Skeletal muscle cell (primary cell): ENCODE results near the gene BZW2.

Experiments
- DNase-seq: peaks from one replicate; pipeline ENCODE4 v3.0.0-alpha.2; 2010; ENCODE audit warnings: low read depth
- H3K4me3 ChIP-seq: 2 replicates; pipeline ENCODE4 v1.5.1; 2011; ENCODE audit warnings: low read depth, mild to moderate bottlenecking, control low read depth, low read length, moderate library complexity

Gene BZW2

DNA sequence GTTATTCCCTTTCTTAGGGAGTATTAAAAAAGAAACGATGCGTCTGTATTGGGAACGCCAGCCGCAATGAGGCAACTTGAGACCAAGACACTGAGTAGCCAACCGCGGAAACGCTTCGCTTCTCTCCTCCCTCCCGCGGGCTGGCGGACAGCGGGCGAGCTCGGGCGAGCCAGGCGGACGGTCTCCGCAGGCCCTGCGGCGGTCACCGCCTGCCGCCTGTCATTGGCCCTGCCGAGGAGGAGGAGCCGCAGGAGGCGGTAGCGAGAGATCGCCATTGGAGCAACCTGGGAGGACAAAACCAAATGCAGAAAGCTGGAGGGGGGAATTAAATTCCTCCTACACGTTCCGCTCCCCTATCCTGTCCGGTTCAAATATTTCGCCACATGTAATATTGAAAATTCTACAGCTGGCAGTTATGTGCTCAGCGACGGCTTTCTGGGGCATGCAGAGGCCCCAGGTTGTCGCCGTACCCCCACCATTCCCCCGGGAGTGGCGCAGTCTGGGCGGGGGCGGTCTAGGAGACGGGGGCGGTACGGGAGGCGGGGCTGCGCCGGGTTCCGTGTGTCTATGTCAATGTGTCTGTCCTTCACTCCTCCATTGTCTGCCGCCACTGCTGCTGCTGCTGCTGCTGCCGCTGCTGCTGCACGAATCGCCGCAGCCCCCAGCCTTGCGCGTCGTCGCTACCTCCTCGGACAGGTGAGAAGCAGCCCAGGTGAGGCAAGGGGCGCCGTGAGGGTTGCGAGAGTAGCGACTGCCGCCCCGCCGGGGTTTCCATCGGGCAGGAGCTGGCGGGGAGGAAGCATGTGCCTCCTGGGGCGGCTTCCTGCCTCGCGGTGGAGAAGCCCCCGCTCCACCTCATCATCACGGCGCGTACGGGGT lies at the start of gene BZW2, which contains the start of gene ANKMY2:
BZW2 (plus strand) TSS at position 589 of the 879 bp plus-strand sequence. CDS start 19,263 bp downstream, outside the sequence.
ANKMY2 (minus strand) TSS at position 162 of the 879 bp plus-strand sequence. CDS start 181 bp downstream, outside the sequence.
- H3K4me3 ChIP-seq, result peak within 1 kb of the TSS; percentile 77

DNA sequence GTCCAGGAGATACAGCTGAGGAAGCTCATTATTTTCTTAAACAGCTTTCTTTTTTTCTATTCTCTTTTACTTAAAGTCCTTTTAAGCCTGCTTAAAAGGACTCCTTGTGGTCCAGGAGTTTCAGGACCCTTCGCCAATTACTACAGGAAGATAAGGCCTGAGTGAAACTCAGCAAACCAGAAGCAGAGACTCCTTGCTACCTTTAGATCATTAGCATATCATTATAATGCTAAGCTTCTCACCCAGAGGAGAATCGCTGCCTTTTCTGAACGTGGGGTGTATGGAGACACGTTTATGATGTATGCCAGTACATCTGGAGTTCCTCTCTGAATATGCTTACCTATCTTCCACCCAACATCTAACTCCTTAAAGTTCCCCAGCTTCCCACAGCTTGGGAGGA lies 48.0 kb upstream of the BZW2 start:
- H3K4me3 ChIP-seq, result no peak overlapping the region
- DNase-seq, result no peak

More for the DNA sequence above, at the start of gene BZW2, which contains the start of gene ANKMY2:
- DNase-seq, result peak; percentile 89

DNA sequence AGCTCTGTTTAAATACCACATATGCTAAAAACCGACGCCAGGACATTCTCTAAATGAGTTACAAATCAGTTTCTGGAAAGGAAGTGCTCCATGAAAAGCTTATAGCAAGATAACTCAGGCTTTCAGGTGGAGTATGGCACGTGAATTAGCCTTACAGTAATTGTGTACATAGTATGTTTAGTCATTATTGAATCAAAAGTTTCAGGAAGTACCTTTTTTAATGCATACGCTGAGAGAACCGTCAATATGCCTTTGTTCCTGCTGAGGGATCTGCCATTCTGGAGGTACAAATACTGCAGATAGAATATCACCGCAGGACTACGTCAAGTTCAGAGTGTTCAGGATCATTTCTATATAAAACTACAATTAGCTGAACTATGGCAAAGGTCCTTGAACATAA lies 46.1 kb upstream of the BZW2 start:
- no peak overlapping the region for H3K4me3 ChIP-seq
- no peak for DNase-seq

DNA sequence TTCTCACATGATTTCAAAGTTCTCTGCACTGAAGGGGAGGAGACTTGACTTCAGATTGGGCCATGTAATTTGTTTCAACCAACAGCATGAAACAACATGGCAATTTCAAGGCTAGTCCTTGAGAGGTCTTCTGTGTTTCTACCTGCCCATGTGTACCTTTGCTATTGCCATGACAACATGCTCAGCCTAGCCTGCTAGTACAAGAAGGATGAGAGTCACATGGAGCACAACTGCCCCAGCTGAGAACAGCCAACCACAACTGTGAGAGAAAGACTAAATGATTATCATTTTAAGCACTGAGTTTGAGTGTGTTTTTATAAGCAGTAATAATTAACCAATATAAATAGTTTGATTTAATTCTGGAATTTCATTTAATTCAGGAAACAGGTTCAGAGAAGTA lies 42.3 kb upstream of the BZW2 start:
- DNase-seq, result no peak
- no peak overlapping the region for H3K4me3 ChIP-seq

DNA sequence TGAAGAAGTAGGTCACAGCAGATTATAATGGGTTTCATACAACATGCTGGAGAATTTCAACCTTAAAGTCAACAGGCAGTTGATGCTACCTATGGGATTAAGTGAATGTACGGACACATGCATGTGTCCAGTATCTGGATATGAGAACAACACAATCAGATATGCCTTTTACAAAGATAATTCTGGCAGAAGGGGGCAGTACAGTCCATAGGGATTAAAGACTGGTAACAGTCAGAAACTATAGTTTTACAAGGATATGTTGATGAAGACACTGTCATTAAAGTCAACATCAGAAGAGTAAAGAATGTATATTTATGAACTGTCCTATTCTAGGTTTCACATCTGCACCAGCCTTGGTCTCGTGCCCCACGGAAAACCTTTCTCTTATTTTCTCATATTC lies 41.9 kb upstream of the BZW2 start:
- no peak overlapping the region for H3K4me3 ChIP-seq
- DNase-seq, result no peak

DNA sequence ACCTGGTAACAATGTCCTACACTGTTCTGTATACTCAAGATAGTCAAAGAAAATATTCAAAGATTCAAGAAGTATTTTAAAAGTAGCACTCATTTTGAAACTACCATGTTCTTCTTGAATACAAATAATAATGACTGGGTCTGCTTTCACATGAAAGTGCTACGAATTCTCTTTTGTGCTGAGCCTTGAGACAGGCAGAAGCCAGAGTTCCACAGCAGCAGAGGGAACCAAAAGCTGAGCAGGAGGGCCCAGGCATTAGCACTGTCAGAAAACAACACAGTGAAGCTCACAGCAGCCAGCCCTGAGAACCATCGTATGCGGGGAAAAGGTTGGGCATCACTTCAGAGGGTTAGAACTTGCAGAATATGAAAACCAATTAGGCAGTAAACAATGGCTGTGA lies 39.3 kb upstream of the BZW2 start:
- DNase-seq, result no peak
- H3K4me3 ChIP-seq, result no peak overlapping the region

DNA sequence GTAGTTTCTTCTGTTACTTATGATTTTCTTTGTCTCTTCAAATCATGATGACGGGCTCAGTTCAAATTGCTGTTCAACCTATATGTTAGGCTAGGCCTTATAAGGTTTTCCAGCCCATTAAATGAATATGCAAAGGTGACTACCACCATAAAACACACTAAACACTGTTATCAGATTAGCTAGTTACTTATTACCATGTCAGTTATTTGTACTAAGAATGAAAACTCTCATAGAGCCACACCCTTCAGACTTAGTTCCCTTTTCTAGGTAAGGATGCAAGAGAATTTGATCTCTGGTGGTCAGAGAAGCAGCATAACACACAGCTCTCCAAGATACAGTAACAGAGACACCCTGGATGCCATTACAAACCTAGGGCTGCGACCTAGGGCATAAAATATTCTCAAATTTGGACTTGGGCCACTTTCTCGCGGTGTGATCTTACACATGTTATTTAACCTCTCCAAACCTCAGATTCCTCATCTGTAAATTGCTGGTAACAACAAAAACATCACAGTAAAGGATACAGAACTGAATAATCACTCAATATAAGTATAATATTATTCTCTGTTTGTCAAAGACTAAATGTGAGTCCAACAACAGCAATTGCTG lies 36.0 kb upstream of the BZW2 start:
- H3K4me3 ChIP-seq, result no peak overlapping the region
- no peak for DNase-seq

DNA sequence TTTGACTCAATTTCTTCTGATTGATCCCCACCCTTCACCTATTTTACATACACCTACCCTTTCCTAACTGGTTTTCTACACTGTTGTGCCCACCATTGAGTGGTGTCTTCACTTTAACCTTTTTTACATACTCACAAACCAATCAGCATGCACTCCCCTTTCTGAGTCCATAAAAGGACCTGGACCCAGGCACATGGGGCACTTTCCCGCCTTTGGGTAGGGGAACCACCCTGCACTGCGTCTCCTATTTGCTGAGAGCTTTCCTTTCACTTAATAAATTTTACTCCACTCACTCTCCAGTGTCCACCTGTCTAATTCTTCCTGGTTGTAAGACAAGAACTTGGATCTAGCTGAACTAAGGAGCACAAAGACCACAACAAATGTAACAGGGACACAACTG lies 34.3 kb upstream of the BZW2 start:
- no peak overlapping the region for H3K4me3 ChIP-seq
- no peak for DNase-seq

DNA sequence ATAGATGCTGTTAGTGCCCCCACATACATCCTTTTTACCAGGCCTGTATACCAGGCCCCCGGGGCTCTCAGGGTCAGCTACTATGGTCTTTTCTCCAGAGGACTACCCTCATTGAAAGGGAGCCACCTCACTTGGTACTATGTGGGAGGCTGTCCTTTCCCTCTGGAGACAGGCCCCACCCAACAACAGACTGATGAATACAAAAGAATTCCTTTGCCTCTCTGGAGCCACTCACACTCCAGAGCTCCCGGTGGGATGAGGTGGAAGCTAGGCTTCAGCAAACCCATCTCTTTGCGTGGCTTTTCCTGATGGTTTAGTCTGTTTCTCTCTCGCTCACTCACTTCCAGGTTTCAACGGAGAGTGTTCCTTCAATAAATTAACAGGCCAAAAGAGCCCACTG lies 30.8 kb upstream of the BZW2 start:
- no peak overlapping the region for H3K4me3 ChIP-seq
- no peak for DNase-seq

DNA sequence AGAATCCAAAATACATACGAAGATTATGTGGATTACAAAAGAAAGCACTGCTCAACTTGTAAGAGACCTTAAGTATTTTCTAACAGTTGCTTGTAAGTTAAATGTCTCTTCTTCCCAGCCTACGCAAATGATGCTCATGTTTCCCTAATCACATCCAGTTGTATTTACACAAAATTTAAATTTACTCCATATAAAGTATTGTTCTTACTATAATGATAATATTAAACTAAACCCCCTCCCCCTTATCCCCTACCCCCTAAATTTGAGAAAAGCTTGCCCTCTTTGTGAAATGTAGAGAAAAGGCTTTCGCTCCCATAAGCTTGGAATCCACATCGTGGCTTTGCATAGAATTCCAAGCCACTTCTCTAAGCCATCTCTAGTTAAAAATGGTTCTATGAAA lies 29.9 kb upstream of the BZW2 start:
- no peak for DNase-seq
- no peak overlapping the region for H3K4me3 ChIP-seq

DNA sequence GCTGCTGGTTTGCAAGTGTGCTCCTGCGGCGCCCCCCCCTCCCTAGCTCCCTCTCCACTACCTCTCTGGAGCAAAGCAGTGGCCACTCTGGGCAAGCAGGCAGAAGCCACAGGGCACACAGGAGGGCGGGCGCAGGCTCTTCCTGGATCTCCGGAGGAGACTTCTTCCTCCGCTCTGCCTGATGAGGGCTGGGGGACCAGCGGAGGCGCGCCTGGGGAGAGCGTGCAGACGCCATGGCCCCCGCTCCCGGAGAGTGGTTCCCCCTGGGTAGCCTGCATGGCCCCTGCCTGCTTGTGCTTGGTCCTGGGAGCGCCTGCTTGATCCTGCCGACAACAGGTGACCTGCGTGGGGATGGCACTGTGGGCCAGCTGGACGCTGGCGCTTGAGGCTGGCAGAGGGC lies 29.4 kb upstream of the BZW2 start:
- H3K4me3 ChIP-seq, result no peak overlapping the region
- no peak for DNase-seq

DNA sequence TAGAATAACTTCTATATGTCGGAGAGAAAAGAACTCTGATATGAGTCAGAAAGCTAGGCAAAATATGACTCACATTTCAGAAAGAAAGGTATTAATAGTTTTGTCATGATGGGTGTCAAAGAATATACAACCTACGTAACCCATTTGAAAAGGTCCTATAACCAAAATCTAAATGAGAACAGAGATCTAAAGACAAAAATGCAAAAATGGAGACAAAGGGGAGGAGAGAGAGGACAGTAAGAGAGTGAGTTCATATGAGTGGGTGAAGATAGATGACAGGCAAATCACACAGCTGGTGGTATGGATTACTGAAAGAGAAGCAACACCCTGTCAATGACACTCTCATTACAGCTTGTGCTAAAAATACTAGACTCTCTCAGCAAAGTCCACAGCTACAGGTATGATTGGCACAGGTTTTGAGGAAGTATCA lies 26.0 kb upstream of the BZW2 start:
- DNase-seq, result no peak
- no peak overlapping the region for H3K4me3 ChIP-seq

DNA sequence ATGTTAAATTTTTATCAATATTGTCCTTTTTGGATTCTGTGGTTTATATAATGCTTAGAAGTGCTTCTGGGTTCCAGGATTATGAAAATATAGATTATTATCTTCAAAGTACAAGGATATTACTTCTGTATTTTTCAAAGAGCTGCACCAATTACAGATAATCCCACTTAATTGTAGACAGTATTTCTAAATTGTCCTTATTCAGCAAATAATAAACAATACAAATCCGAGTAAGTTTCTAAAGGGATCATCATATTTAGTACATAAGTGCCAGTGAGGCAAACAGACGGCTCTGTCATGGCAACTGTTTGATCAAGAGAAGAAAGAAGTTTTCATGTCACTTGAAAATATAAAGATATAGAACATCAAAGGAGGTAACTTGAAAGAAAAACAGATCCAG lies 19.6 kb upstream of the BZW2 start:
- H3K4me3 ChIP-seq, result no peak overlapping the region
- DNase-seq, result no peak

DNA sequence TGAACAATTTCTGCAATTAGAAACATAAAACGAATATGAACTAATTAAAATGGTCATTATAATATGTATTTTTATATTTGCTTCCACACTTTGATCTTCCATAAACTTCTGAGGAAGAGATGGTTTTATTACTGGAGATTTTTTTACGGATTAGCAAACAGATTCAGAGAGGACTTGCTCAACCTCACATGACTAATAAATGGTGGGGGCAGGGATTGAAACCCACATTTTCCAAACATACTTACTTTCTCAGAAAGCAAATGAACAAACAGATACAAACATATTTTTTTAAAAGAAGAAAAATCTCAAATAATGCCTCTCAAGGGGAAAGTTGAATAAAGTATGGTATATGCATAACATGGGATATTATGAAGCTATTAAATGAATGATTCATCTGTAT lies 18.7 kb upstream of the BZW2 start:
- H3K4me3 ChIP-seq, result no peak overlapping the region
- DNase-seq, result no peak

DNA sequence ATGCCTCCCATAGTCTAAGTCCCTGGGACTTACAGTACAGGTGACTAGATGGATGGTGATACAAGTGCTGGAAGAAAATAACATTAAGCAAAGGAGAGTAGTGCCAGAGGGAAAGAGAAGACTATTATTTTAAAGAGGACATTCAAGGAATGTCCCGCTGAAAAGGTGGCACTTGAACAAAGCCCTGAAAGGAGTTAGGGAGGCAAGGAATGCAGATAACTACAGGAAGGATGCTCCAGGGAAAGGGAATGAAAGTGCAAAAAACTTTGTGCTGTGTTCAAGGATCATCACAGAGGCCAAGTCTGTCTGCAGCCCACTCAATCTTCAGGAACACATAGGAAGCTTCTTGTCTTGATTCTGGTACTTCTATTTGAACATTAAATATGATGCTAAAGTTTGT lies 15.3 kb upstream of the BZW2 start:
- no peak overlapping the region for H3K4me3 ChIP-seq
- no peak for DNase-seq

DNA sequence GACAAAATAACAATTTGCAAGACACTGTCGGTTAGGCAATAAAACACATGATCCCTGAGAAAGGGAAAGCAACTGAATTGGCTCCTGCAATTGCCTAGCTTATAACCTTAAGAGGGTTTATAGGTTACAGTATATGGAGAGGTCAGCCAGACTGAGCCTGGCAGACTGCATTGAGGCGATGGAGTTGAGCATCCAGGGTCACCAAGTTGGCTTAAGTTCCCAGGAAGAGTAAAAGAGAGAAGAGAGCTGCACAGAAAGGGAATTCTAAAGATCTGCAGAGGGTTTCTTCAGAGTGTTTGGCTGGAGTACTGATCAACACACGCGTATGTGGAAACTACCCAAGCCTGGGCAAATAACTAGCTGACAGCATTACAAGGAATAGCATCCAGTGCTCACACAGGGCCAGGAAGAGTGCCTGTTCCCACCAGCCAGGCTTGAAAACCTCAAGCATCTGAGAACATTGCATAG lies 11.7 kb upstream of the BZW2 start:
- no peak overlapping the region for H3K4me3 ChIP-seq
- no peak for DNase-seq

DNA sequence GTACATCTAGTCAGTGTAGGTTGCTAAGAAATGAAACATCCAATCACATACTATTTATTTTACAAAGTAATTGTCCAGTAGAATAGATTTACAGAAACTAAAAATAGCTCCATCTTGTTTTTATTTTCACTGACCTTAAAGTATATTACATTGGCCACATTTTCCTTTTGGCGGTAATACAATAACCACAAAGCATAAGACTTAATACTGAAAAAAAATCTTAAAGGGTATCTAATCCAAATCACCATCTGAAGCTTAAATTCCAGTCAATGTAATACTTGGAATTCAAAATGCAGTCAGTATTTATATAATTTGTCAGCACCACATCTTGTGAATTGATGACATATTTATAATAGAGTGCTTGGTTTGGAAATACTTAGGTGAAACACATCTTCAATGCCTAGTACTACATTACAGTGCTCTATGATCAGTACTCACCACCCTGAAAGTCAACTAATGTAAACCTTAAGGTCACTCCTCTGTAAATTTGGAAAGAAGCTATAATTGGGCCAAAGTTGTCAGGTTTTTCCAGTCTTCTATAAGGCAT lies 9.4 kb upstream of the BZW2 start:
- DNase-seq, result no peak
- H3K4me3 ChIP-seq, result no peak overlapping the region

DNA sequence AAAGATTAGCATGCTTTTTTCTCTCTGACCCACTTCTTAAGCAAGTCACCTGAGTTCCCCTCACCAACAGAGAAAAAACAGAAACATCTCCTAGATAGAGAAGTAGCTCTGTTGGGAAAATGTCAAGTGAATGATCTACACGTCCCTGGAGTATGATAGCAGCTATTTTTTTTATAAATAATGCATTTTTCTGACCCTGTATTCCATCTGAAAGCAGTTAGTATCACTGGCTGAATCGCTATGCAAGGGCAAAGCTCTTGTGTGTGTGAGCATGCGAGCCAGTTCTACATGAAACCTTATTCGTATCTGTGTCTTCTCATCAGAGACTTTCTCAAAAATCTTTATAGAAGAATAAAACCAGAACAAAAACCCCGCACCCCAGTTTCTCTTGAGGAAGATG lies 8.6 kb upstream of the BZW2 start:
- DNase-seq, result no peak
- no peak overlapping the region for H3K4me3 ChIP-seq

DNA sequence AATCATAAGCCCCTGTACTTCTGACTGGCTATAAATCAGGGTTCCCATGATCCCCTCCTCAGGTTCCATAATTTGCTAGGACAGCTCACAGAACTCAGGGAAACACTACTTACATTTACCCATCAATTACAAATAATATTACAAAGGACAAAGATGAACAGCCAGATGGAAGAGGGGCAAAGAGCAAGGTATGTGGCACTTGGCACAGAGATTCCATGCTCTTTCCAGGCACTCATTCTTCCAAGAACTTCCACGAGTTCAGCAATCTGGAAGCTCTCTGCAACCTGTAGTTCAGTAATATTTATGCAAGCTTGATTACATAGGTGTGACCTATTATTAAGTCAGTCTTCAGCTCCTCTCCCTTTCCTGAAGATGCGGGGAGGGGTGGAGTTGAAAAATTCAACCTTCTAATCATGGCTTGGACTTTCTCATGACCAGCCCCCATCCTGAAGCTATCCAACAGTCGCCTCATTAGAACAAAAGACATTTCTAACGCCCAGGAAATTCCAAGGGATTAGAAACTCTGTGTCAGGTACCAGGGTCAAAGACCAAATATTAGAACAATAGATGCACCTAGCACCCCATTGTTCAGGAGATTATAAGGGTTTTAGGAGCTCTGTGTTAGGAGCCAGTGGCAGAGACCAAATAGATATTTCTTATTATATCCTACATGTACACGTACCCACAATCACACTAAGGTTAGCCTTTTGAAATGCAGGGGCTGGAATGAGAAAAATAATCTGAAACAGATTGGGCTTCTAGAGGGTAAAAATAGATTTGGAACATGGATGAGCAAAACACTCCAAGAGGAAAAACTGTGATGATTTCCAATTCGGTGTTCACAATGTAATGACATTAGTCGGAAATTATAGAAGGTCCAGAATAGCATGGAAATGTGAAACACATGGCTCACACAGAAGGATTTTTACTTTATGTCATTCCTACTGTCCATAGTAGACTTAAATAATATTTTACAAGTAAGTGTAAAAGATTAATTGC lies 7.4 kb upstream of the BZW2 start:
- no peak overlapping the region for H3K4me3 ChIP-seq
- no peak for DNase-seq
